Measurements from ENCODE around the gene OCA2. TPM values are rescaled to one million over a fixed set of nuclear protein-coding genes. Genes with fewer than 3 reads are reported as not detected.

Gene OCA2
- total RNA-seq, 1 donor from 2014 or later = 0.26 TPM

DNA sequence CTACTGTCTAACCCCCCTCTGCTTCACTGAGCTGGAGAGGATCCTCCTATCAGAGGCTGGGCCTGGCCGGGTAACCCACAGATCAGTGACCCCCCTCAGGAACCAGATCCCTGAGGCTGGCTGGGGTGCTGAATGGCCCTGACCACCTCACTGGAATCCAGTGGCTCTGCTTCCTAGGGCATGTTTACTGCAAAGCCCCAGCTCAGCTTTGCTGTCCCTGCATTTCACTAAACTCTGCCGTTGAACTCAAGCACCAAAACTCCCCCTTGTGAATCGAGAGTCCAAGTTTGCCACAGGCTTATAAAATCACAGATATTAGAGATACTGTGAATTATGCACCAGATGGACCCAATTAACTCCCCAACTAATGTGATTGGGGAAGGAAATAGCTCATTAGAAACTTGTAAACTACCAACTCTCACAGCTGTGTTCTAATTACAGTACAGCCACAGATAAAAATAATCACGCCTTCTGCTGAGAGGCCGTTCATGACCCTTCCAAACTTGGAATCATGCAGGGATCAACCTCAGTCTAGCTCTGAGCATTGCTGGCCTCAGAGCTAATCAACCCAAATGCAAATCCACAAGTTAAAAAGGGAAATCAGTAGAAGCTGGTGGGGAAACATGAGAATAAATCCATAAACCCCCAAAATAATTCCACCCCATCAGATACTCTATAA is 47.0 kb downstream of the OCA2 start:
- Histone ChIP-seq H3K27me3 (ENCODE audit: control insufficient read depth, insufficient read depth, low read length) (no peaks in the 10 kb centered on the region), H3K4me3 (ENCODE audit: low read depth, low read length) (no peak overlapping the region), H3K36me3 (ENCODE audit: control insufficient read depth, insufficient read depth, low read length) (no peaks in the 10 kb centered on the region)
- FAIRE-seq (no peak), DNase-seq (ENCODE audit: low read depth) (no peak)
- TF ChIP-seq, protein P1, sequence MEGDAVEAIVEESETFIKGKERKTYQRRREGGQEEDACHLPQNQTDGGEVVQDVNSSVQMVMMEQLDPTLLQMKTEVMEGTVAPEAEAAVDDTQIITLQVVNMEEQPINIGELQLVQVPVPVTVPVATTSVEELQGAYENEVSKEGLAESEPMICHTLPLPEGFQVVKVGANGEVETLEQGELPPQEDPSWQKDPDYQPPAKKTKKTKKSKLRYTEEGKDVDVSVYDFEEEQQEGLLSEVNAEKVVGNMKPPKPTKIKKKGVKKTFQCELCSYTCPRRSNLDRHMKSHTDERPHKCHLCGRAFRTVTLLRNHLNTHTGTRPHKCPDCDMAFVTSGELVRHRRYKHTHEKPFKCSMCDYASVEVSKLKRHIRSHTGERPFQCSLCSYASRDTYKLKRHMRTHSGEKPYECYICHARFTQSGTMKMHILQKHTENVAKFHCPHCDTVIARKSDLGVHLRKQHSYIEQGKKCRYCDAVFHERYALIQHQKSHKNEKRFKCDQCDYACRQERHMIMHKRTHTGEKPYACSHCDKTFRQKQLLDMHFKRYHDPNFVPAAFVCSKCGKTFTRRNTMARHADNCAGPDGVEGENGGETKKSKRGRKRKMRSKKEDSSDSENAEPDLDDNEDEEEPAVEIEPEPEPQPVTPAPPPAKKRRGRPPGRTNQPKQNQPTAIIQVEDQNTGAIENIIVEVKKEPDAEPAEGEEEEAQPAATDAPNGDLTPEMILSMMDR (IDR thresholded peaks at IDR 0.05; ENCODE audit: insufficient read depth, low read length, severe bottlenecking) = no peak

DNA sequence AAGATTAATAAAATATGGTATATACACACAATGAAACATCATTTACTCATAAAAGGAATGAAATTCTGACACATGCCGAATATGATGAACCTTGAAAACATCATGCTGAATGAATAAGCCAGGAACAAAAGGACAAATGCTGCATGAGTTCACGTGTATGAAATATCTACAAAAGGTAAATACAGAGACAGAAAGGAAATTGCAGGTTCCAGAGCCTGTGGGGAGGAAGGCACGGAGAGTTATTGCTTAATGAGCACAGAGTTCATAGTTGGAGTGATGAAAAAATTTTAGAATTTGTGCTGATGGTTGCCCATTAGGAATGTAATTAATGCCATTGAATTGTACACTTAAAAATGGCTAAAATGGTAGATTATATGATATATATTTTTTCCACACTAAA is 49.5 kb downstream of the OCA2 start:
- Histone ChIP-seq H3K36me3 (ENCODE audit: control insufficient read depth, insufficient read depth, low read length) (no peaks in the 10 kb centered on the region), H3K4me3 (ENCODE audit: low read depth, low read length) (no peak overlapping the region), H3K27me3 (ENCODE audit: control insufficient read depth, insufficient read depth, low read length) (no peaks in the 10 kb centered on the region)
- DNase-seq (ENCODE audit: low read depth) (no peak), FAIRE-seq (no peak)
- TF ChIP-seq, protein P1 (IDR thresholded peaks at IDR 0.05; ENCODE audit: insufficient read depth, low read length, severe bottlenecking) = no peak

DNA sequence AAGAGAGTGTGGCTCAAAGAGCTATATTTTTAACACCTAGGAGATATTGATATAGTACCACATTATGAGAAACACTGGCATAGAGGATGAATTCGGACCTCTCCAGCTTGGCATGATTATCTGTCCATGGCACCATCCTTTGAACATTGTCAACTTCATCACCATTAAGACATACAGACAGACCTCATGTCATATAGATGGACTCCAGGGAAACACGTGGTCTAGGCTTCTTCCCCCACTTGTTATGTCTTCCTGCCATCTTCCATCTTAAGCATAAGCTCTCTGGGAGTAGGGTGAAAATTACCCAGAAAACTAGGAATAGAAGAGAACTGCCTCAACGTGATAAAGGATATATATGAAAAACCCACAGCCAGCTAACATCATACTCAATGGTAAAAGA is 51.8 kb downstream of the OCA2 start:
- FAIRE-seq = no peak
- H3K27me3 ChIP-seq (ENCODE audit: control insufficient read depth, insufficient read depth, low read length) = no peaks in the 10 kb centered on the region
- TF ChIP-seq, protein P1 (IDR thresholded peaks at IDR 0.05; ENCODE audit: insufficient read depth, low read length, severe bottlenecking) = no peak
- DNase-seq (ENCODE audit: low read depth) = no peak
- no peaks in the 10 kb centered on the region for H3K36me3 ChIP-seq (ENCODE audit: control insufficient read depth, insufficient read depth, low read length)
- H3K4me3 ChIP-seq (ENCODE audit: low read depth, low read length) = no peak overlapping the region

GRCh38 chr15:28044121-28044672 is 54.9 kb downstream of the OCA2 start:
- DNase-seq (ENCODE audit: low read depth) = no peak
- H3K36me3 ChIP-seq (ENCODE audit: control insufficient read depth, insufficient read depth, low read length) = no peaks in the 10 kb centered on the region
- H3K27me3 ChIP-seq (ENCODE audit: control insufficient read depth, insufficient read depth, low read length) = no peaks in the 10 kb centered on the region
- FAIRE-seq = no peak
- TF ChIP-seq, protein P1 (IDR thresholded peaks at IDR 0.05; ENCODE audit: insufficient read depth, low read length, severe bottlenecking) = no peak
- H3K4me3 ChIP-seq (ENCODE audit: low read depth, low read length) = no peak overlapping the region

DNA sequence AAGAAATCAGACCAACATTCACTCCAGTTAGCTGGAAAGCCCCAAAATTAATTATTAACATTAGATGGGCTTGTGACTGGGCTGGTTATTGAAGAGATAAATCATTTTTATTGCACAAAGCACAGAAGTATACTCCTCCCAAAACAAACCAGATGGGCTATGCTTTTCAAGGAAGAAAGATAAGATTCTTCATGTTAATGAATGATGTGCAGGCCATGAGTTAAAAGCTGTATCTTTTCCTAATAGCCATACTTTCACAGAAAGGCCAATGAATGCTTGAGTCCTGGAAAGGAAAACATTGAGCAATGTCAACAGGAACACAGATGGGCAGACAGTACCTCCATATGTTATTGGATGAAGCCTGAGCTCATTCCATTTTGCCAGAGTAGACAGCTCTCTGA is 55.4 kb downstream of the OCA2 start:
- no peak for FAIRE-seq
- TF ChIP-seq, protein P1 (IDR thresholded peaks at IDR 0.05; ENCODE audit: insufficient read depth, low read length, severe bottlenecking) = no peak
- Histone ChIP-seq H3K27me3 (ENCODE audit: control insufficient read depth, insufficient read depth, low read length) (no peaks in the 10 kb centered on the region), H3K36me3 (ENCODE audit: control insufficient read depth, insufficient read depth, low read length) (no peaks in the 10 kb centered on the region), H3K4me3 (ENCODE audit: low read depth, low read length) (no peak overlapping the region)
- no peak for DNase-seq (ENCODE audit: low read depth)
